ENCODE data around the gene TLX3. TPM values are rescaled to one million over a fixed set of nuclear protein-coding genes. Genes with fewer than 3 reads are reported as not detected.

The TLX3 gene
- total RNA-seq, 1 donor from 2014 or later: 161 TPM

Other genes starting within 250 kb of the TLX3 start
- 600 TPM for gene NPM1, start 78.6 kb downstream of the TLX3 start, total RNA-seq (ENCODE audit: unreplicated experiment)
- gene FGF18, start 110.4 kb downstream of the TLX3 start, total RNA-seq (ENCODE audit: unreplicated experiment): 26.3 TPM

Data from glutamatergic neuron (in vitro differentiated cells).